GM13976 (cell line): ENCODE results near the gene ARMCX4.

ENCODE experiments used
- DNase-seq: peaks from one replicate; pipeline ENCODE4 v3.0.0; 2012; ENCODE audit warnings: low spot score
- in situ Hi-C: fragments of 300-500 bp; cut with MboI; formaldehyde crosslinking; loops from one replicate; pipeline ENCODE4 v1.12.0; 2022; ENCODE audit warnings: low sequenced_read_pairs, mixed read lengths, inconsistent platforms; ENCODE audit not compliant: unreplicated experiment
- TF ChIP-seq, protein P1 (sequence below): IDR thresholded peaks from 2 replicates; pipeline ENCODE4 v1.5.1; 2012; ENCODE audit warnings: borderline replicate concordance, mild to moderate bottlenecking; ENCODE audit not compliant: insufficient read depth; ENCODE audit errors: extremely low read depth, missing control alignments, control extremely low read depth

The ARMCX4 gene

DNA sequence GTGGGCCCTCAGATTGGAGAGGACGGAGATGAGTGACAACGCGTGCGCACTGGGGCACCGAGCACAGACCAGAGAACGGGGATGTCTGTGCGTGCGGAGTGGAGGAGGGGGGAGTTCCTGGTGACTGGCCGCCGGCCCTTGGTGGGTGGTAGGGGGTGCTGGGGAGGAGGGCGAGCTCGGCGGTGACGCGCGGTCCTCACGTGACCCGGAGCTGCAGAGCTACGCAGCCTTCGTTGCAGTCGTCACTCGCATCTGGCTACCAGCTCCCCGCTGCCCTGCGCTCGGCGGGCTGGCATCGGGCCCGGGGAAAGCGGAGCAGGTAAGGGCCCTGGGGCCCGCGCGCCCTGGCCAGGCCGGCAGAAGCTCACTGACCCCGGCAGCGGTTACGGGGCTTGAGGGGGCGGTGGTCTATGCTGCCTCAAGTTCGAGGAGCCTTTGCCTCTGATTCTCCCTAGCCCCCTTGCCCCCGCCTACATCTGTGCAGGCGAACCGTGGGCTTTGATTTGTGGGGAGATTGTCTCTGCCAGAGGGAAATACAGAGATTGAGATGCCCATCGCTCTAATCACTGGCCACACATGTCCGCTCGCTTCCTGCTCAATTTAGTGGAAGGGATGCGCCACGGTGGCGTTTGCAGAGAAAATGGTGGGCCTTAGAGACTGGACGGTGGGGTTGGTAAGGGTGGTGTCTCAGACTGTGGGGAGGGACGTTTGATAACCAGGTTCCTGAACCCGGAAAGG, at the start of gene ARMCX4:
Gene ARMCX4, plus strand, starts transcription at position 245 of the 738 bp plus-strand sequence. CDS start 3,134 bp downstream, outside the sequence.
- TF ChIP-seq, protein P1, sequence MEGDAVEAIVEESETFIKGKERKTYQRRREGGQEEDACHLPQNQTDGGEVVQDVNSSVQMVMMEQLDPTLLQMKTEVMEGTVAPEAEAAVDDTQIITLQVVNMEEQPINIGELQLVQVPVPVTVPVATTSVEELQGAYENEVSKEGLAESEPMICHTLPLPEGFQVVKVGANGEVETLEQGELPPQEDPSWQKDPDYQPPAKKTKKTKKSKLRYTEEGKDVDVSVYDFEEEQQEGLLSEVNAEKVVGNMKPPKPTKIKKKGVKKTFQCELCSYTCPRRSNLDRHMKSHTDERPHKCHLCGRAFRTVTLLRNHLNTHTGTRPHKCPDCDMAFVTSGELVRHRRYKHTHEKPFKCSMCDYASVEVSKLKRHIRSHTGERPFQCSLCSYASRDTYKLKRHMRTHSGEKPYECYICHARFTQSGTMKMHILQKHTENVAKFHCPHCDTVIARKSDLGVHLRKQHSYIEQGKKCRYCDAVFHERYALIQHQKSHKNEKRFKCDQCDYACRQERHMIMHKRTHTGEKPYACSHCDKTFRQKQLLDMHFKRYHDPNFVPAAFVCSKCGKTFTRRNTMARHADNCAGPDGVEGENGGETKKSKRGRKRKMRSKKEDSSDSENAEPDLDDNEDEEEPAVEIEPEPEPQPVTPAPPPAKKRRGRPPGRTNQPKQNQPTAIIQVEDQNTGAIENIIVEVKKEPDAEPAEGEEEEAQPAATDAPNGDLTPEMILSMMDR: no peak
- no peak for DNase-seq
- in situ Hi-C loops: no loop called here

DNA sequence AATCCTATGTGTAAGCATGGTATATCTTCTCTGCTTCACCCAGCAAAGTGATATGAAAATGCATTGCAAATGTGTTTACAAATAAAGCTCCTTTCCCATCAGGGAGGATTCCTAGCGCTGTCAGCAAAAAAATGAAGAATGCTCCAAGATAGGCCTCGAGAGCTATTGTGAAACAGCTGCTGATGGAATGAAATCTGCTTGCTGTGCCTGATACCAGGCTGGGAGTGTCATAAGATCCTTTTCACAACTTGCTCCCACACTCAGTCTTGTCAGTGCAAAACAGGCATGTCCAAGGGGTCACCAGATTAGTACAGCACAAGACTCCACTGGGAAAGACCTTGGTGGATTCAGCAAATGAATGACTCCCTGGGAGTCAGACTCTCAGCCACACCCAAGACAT, 43.2 kb upstream of the ARMCX4 start:
- in situ Hi-C loops: no loop called here
- DNase-seq: no peak
- TF ChIP-seq, protein P1: no peak

- TF ChIP-seq, protein P1: no peak
- no peak for DNase-seq
- in situ Hi-C loops: no loop called here
Measured at GRCh38 chrX:101449279-101449678, 36.0 kb upstream of the ARMCX4 start.

GRCh38 chrX:101450085-101450484, 35.2 kb upstream of the ARMCX4 start:
- in situ Hi-C loops: no loop called here
- DNase-seq: no peak
- TF ChIP-seq, protein P1: no peak

GRCh38 chrX:101450961-101451360, 34.3 kb upstream of the ARMCX4 start:
- DNase-seq: no peak
- in situ Hi-C loops: no loop called here
- TF ChIP-seq, protein P1: no peak

GRCh38 chrX:101452056-101452455, 33.2 kb upstream of the ARMCX4 start:
- TF ChIP-seq, protein P1: no peak
- in situ Hi-C loops: no loop called here
- no peak for DNase-seq

DNA sequence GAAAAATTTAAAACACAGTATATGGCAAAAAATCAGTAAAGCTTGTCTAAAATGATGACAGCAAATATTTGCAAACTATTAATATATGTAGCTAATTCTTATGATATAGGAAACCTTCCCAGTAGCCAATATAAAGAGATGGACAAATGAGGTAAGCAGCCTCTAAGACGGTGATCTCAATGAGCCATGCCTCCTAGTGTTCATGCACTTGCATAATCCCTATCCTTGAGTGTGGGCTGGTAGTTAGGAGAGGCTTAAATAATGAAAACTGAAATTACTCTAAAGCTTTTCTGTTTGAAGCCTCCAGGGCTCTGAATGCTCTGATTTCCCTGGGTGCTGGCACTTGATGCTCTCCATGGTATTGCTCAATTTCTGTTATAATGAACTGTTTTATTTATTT, 24.6 kb upstream of the ARMCX4 start:
- no peak for DNase-seq
- in situ Hi-C loops: no loop called here
- TF ChIP-seq, protein P1: no peak
